A549 (cell line): ENCODE data around the gene SHOC2. TPM values are rescaled to one million over a fixed set of nuclear protein-coding genes. Genes with fewer than 3 reads are reported as not detected.

Experiments
- ATAC-seq, 2 experiments: fragments of 200-7000 bp in 1 of 2; fragments of >200 bp in 1 of 2; cut with Nextera tagmentation in 1 of 2; cut with Tn5 transposase in 1 of 2; 3 replicates each; pipeline versions ENCODE4 v1.8.0 to v1.9.1; 2018 to 2020; ENCODE audit warnings: mild to moderate bottlenecking in 1 of 2, moderate library complexity in 1 of 2
- CTCF ChIA-PET: fragments of 300-600 bp; sonication (Branson Sonifier 250); formaldehyde crosslinking; extraction: SDS; loops from one replicate; lab custom pipeline; 2021; ENCODE audit warnings: antibody characterized with exemption, inconsistent platforms; lab: Yijun Ruan, JAX
- POLR2A ChIA-PET: fragments of 350-600 bp; formaldehyde crosslinking; extraction: SDS; loops from one replicate; lab custom pipeline; 2021; ENCODE audit warnings: antibody characterized with exemption, inconsistent platforms; lab: Yijun Ruan, JAX
- DNase-seq, 2 experiments: peaks; one replicate each; pipeline versions ENCODE4 v3.0.0 to v3.0.0-alpha.2; 2011 to 2016; ENCODE audit warnings: low read depth in 1 of 2, low spot score in 1 of 2
- FAIRE-seq: peaks from 2 replicates; lab custom pipeline; 2011; peaks lifted over from hg19 to GRCh38; lab: Jason Lieb, UNC
- H3K27ac ChIP-seq, 2 experiments: fragments of >200 bp; sonication (Bioruptor Twin); formaldehyde crosslinking; 3 replicates each; pipeline ENCODE4 v1.5.1; 2016 to 2017
- H3K4me1 ChIP-seq: fragments of >200 bp; sonication (Bioruptor Twin); formaldehyde crosslinking; 3 replicates; pipeline ENCODE4 v1.6.1; 2016
- H3K4me2 ChIP-seq: fragments of >200 bp; sonication (Bioruptor Twin); formaldehyde crosslinking; 3 replicates; pipeline ENCODE4 v1.6.1; 2016
- H3K4me3 ChIP-seq: fragments of >200 bp; sonication (Bioruptor Twin); formaldehyde crosslinking; 3 replicates; pipeline ENCODE4 v1.5.1; 2016
- H3K9me3 ChIP-seq: fragments of >200 bp; sonication (Bioruptor Twin); formaldehyde crosslinking; 3 replicates; pipeline ENCODE4 v1.6.1; 2016
- BHLHE40 ChIP-seq: IDR thresholded peaks from 2 replicates; pipeline ENCODE4 v1.6.1; 2012; ENCODE audit warnings: low read depth, low read length, inconsistent platforms
- EHF ChIP-seq: fragments of 250-450 bp; sonication (Bioruptor Pico); IDR thresholded peaks from 2 replicates; pipeline ENCODE4 v1.5.0; 2020; ENCODE audit warnings: mild to moderate bottlenecking
- EHMT2 ChIP-seq: fragments of 200-600 bp; sonication (generic); IDR thresholded peaks from 2 replicates; pipeline ENCODE4 v1.6.1; 2016; ENCODE audit warnings: antibody characterized with exemption, low read depth, mild to moderate bottlenecking, moderate library complexity
- EP300 ChIP-seq, 2 experiments: fragments of >200 bp; sonication (Bioruptor Twin); formaldehyde crosslinking; IDR thresholded peaks; 2 replicates in 1 of 2; 3 replicates in 1 of 2; pipeline ENCODE4 v1.6.1; 2016 to 2017
- ESRRA ChIP-seq: fragments of 150-350 bp; IDR thresholded peaks from 2 replicates; pipeline ENCODE4 v1.6.1; 2014; ENCODE audit warnings: mild to moderate bottlenecking, low read length, borderline replicate concordance
- HDAC2 ChIP-seq: fragments of 200-600 bp; sonication (generic); IDR thresholded peaks from 2 replicates; pipeline ENCODE4 v1.6.1; 2016
- HEYL ChIP-seq: fragments of 250-450 bp; sonication (Bioruptor Pico); IDR thresholded peaks from 2 replicates; pipeline ENCODE4 v1.8.0; 2021; ENCODE audit warnings: mild to moderate bottlenecking, moderate library complexity
- HOXB5 ChIP-seq: fragments of 250-450 bp; sonication (Bioruptor Pico); IDR thresholded peaks from 2 replicates; pipeline ENCODE4 v1.5.0; 2020; ENCODE audit warnings: mild to moderate bottlenecking, moderate library complexity
- KDM5A ChIP-seq: fragments of 200-600 bp; sonication (generic); IDR thresholded peaks from 2 replicates; pipeline ENCODE4 v1.6.1; 2016; ENCODE audit warnings: antibody characterized with exemption, mild to moderate bottlenecking
- MAZ ChIP-seq: fragments of 150-350 bp; IDR thresholded peaks from 2 replicates; pipeline ENCODE4 v1.6.1; 2014; ENCODE audit warnings: antibody characterized with exemption, low read depth, low read length, borderline replicate concordance
- MYC ChIP-seq: IDR thresholded peaks from 2 replicates; pipeline ENCODE4 v1.6.1; 2012; ENCODE audit warnings: mild to moderate bottlenecking, inconsistent platforms, low read length, improper control_type of control experiment, borderline replicate concordance
- NFE2L2 ChIP-seq: fragments of 150-350 bp; conservative IDR thresholded peaks from 2 replicates; pipeline ENCODE4 v1.6.1; 2014; ENCODE audit warnings: low read length
- NPAS2 ChIP-seq: fragments of 250-450 bp; sonication (Bioruptor Pico); IDR thresholded peaks from 2 replicates; pipeline ENCODE4 v1.8.0; 2022; ENCODE audit warnings: mild to moderate bottlenecking, moderate library complexity, borderline replicate concordance
- PHF8 ChIP-seq: fragments of 200-600 bp; sonication (generic); IDR thresholded peaks from 2 replicates; pipeline ENCODE4 v1.6.1; 2016; ENCODE audit warnings: low read depth, mild to moderate bottlenecking, antibody characterized with exemption, moderate library complexity, borderline replicate concordance
- POLR2A ChIP-seq: IDR thresholded peaks from 2 replicates; pipeline ENCODE4 v1.6.1; 2012; ENCODE audit warnings: mild to moderate bottlenecking, low read length
- RAD21 ChIP-seq, 2 experiments: fragments of >200 bp in 1 of 2; sonication (Bioruptor Twin) in 1 of 2; formaldehyde crosslinking in 1 of 2; IDR thresholded peaks in 1 of 2; conservative IDR thresholded peaks in 1 of 2; 2 replicates in 1 of 2; 3 replicates in 1 of 2; pipeline ENCODE4 v1.6.1; 2012 to 2018; ENCODE audit warnings: inconsistent platforms in 1 of 2
- RFX5 ChIP-seq: fragments of 450-650 bp; IDR thresholded peaks from 2 replicates; pipeline ENCODE4 v1.7.1; 2014; ENCODE audit warnings: antibody characterized with exemption, mild to moderate bottlenecking, moderate library complexity
- SMC3 ChIP-seq: fragments of >200 bp; sonication (Bioruptor Twin); formaldehyde crosslinking; IDR thresholded peaks from 3 replicates; pipeline ENCODE4 v1.6.1; 2018; ENCODE audit warnings: inconsistent platforms
- SREBF2 ChIP-seq: fragments of 450-650 bp; IDR thresholded peaks from 2 replicates; pipeline ENCODE4 v1.6.1; 2014; ENCODE audit warnings: mild to moderate bottlenecking, moderate library complexity
- TP53 ChIP-seq: fragments of 250-450 bp; sonication (Bioruptor Pico); IDR thresholded peaks from 2 replicates; pipeline ENCODE4 v1.5.0; 2021; ENCODE audit warnings: mild to moderate bottlenecking, moderate library complexity
- ZFP36 ChIP-seq: fragments of 450-650 bp; IDR thresholded peaks from 2 replicates; pipeline ENCODE4 v1.6.1; 2014; ENCODE audit warnings: borderline replicate concordance; ENCODE audit not compliant: partially characterized antibody
- ZSCAN20 ChIP-seq: fragments of 250-450 bp; sonication (Bioruptor Pico); IDR thresholded peaks from 2 replicates; pipeline ENCODE4 v1.8.0; 2022; ENCODE audit warnings: mild to moderate bottlenecking, moderate library complexity
- WGBS: methylation state at CpG from one replicate; pipeline ENCODE4 v1.1.6; 2017; ENCODE audit errors: missing lambda C conversion rate; 5-methylcytosine and 5-hydroxymethylcytosine counted together
- polyA plus RNA-seq, 4 experiments: library from polyadenylated mRNA; depleted of rRNA in 3 of 4; stranded (reverse); fragments of >200 nt; fragmentation: RNase III in 1 of 4; extraction: RNeasy Plus Mini Kit Qiagen cat#74134 plus additional on column Dnase treatment in 1 of 4; gene quantifications; 2 replicates in 3 of 4; 3 replicates in 1 of 4; pipeline ENCODE4 v1.2.3, GENCODE V29; 2011 to 2017
- TF ChIP-seq, protein P1 (sequence below): IDR thresholded peaks from 2 replicates; pipeline ENCODE4 v1.6.1; 2012; ENCODE audit warnings: low read depth, borderline replicate concordance
- TF ChIP-seq, protein P2 (sequence below): fragments of >200 bp; sonication (Bioruptor Twin); formaldehyde crosslinking; IDR thresholded peaks from 3 replicates; pipeline ENCODE4 v1.6.1; 2016
- TF ChIP-seq, protein P3 (sequence below): IDR thresholded peaks from 2 replicates; pipeline ENCODE4 v1.6.1; 2012
- TF ChIP-seq, protein P4 (sequence below): fragments of 150-350 bp; IDR thresholded peaks from 2 replicates; pipeline ENCODE4 v1.6.1; 2014; ENCODE audit warnings: low read depth, mild to moderate bottlenecking, low read length
- TF ChIP-seq, protein P5 (sequence below): fragments of 450-650 bp; IDR thresholded peaks from 2 replicates; pipeline ENCODE4 v1.6.1; 2014; ENCODE audit warnings: antibody characterized with exemption

Gene SHOC2
- polyA plus RNA-seq, 2 of the 4 experiments (the other 2 are of a cell fraction) = 20.5 to 32.1 TPM

DNA sequence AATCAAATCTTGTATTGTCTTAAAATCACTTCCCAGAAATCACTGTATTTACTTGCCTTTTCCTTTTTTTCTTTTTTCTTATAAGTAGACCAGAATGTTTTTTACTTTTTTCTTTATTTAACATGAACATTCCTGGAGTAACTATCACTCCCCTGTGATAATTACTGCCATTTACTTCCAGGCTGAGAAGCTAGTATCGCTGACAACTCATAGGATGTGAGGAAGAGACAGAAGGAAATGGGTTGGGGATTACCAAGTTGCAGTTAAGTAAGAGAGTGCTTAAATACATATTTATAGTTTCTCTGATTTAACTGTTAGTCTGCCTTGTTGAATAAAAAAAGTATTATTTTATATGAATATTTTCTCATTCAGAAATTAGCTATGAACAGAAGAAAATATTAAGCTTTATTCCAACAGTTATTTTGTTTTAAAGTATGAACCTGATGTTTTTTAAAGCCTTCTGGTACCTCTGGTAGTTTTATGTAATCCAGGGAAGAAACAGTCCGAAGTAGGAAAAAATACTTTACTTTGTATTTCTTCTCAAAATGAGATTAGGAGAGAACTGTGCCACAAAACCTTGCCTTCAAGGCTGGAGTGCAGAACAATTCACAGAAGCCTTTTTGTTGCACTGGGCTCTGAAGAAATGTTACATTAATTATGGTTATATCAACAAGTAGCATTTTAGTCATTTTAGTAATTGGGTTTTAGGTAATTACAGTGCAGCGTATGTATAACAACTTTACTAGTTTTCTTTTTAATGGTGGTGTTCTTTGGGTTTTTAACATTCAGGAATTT lies 72.8 kb downstream of the SHOC2 start:
- TF ChIP-seq RFX5 (no peak), KDM5A (no peak), EHMT2 (no peak), SMC3 (no peak), POLR2A (no peak), NFE2L2 (no peak), ESRRA (no peak), HDAC2 (no peak), HEYL (CRISPR knock-in tag) (no peak), TP53 (CRISPR knock-in tag) (no peak)
- TF ChIP-seq, protein P1, sequence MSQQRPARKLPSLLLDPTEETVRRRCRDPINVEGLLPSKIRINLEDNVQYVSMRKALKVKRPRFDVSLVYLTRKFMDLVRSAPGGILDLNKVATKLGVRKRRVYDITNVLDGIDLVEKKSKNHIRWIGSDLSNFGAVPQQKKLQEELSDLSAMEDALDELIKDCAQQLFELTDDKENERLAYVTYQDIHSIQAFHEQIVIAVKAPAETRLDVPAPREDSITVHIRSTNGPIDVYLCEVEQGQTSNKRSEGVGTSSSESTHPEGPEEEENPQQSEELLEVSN = no peak
- TF ChIP-seq, protein P2, sequence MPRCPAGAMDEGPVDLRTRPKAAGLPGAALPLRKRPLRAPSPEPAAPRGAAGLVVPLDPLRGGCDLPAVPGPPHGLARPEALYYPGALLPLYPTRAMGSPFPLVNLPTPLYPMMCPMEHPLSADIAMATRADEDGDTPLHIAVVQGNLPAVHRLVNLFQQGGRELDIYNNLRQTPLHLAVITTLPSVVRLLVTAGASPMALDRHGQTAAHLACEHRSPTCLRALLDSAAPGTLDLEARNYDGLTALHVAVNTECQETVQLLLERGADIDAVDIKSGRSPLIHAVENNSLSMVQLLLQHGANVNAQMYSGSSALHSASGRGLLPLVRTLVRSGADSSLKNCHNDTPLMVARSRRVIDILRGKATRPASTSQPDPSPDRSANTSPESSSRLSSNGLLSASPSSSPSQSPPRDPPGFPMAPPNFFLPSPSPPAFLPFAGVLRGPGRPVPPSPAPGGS = no peak
- WGBS = 91% methylated on average over 3 of the region's 3 CpGs
- FAIRE-seq (no peak), DNase-seq (no peak), ATAC-seq (no peak)
- CTCF ChIA-PET = interaction anchor here (1.2 kb wide), 1 partner anchor 15 kb away, joined by 4 read pairs; no protein-coding TSS in a partner anchor
- no peak overlapping the region for H3K4me3 ChIP-seq
- H3K4me2 ChIP-seq = no peak overlapping the region
- POLR2A ChIA-PET = no interaction called here
- no peak overlapping the region for H3K27ac ChIP-seq
- H3K4me1 ChIP-seq = no peaks in the 10 kb centered on the region; the same call in 2 of the 3 replicates
- no peaks in the 10 kb centered on the region for H3K9me3 ChIP-seq

DNA sequence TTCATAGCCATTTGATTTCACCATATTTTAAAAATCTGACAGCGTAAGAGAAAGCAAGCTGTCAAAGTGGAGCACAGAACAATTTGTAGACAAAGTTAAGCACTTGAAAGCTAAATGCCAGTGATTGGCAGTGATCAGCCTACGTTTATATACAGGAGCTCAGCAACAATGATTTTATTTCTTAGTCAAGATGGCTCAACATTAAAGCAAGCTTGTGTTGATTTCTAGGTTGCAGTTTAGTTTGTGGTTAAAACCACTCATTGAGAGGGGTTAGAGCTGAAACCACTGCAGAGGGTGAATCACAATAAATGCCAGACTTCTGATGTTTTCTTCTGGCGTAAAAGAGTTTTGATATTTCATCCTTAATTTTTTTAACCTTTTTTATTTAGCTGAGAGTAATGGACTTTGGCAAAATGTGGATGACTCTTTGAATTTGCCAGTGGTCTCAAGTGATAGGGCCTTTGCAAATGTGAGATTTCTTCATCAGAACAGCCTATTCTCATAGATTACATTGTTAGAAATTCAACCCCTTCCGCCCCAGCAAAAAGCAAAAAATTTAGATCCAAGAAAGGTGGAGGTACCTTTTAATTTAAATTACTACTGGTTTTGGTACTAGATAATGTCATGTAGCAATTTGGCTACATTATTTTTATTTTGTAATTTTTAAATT lies 73.8 kb downstream of the SHOC2 start:
- ATAC-seq = no peak

DNA sequence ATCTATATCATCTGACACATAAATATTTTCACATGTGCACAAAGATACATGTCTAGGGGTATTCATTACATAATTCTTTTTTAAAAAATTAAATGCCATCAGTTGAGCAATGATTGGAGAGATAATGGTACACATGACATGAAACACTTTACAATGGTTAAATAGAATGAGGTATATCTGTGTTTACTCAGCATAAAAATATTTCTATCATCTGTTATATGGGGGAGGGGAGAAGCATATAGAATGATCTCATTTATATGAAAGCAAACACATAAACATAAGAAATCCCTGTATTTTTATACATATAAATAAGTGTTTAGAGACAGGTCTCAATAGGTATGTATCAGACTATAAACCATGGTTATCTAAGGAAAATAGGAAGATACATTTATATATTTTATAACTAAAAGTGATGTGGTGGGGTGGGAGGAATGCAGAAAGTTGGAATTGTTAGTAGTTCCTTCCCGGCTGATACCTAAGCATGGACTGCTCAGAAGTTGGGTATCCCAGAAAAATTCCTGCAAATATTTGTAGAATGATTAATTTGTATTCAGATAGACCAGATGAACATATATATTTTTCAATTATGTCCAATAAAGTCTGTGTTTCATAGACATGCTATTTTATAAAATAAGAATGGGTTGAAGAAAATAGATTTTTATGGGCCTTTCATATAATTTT lies 75.1 kb downstream of the SHOC2 start:
- H3K9me3 ChIP-seq = no peaks in the 10 kb centered on the region
- no peaks in the 10 kb centered on the region; the same call in 2 of the 3 replicates for H3K4me1 ChIP-seq
- TF ChIP-seq ZSCAN20 (CRISPR knock-in tag) (no peak), BHLHE40 (no peak), EP300 (IDR thresholded peaks at IDR 0.05) (no peak), NPAS2 (no peak), ESRRA (no peak), SREBF2 (no peak), RFX5 (no peak), EHF (no peak), HOXB5 (CRISPR knock-in tag) (no peak)
- TF ChIP-seq, protein P3, sequence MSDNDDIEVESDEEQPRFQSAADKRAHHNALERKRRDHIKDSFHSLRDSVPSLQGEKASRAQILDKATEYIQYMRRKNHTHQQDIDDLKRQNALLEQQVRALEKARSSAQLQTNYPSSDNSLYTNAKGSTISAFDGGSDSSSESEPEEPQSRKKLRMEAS = no peak
- TF ChIP-seq, protein P4, sequence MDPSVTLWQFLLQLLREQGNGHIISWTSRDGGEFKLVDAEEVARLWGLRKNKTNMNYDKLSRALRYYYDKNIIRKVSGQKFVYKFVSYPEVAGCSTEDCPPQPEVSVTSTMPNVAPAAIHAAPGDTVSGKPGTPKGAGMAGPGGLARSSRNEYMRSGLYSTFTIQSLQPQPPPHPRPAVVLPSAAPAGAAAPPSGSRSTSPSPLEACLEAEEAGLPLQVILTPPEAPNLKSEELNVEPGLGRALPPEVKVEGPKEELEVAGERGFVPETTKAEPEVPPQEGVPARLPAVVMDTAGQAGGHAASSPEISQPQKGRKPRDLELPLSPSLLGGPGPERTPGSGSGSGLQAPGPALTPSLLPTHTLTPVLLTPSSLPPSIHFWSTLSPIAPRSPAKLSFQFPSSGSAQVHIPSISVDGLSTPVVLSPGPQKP = no peak
- DNase-seq (no peak), FAIRE-seq (no peak), ATAC-seq (no peak)
- WGBS = 83% methylated on average over 1 of the region's 1 CpG
- CTCF ChIA-PET = no interaction called here
- no peak overlapping the region for H3K4me3 ChIP-seq
- H3K27ac ChIP-seq = no peak overlapping the region
- no peak overlapping the region for H3K4me2 ChIP-seq
- POLR2A ChIA-PET = no interaction called here

More for the DNA sequence above, 73.8 kb downstream of the SHOC2 start:
- TF ChIP-seq PHF8 (no peak), RAD21 (conservative IDR thresholded peaks at IDR 0.05 in 1 of 2, IDR thresholded peaks at IDR 0.05 in 1 of 2) (no peak), HOXB5 (CRISPR knock-in tag) (no peak), SMC3 (no peak), ZFP36 (no peak), NPAS2 (no peak), MYC (no peak), NFE2L2 (no peak), MAZ (no peak)
- TF ChIP-seq, protein P5, sequence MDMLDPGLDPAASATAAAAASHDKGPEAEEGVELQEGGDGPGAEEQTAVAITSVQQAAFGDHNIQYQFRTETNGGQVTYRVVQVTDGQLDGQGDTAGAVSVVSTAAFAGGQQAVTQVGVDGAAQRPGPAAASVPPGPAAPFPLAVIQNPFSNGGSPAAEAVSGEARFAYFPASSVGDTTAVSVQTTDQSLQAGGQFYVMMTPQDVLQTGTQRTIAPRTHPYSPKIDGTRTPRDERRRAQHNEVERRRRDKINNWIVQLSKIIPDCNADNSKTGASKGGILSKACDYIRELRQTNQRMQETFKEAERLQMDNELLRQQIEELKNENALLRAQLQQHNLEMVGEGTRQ = no peak
- WGBS = 91% methylated on average over 4 of the region's 4 CpGs
- no peaks in the 10 kb centered on the region for H3K9me3 ChIP-seq
- POLR2A ChIA-PET = no interaction called here
- H3K4me1 ChIP-seq = no peaks in the 10 kb centered on the region; the same call in 2 of the 3 replicates
- DNase-seq (no peak), FAIRE-seq (no peak)
- no peak overlapping the region for H3K4me3 ChIP-seq
- CTCF ChIA-PET = interaction anchor here (0.9 to 1.2 kb wide), 2 partner anchors 16 to 68 kb away, joined by 3 to 4 read pairs; no protein-coding TSS in a partner anchor
- no peak overlapping the region for H3K4me2 ChIP-seq
- no peak overlapping the region for H3K27ac ChIP-seq
